ENCODE measurements around the gene ZDHHC7.

The ZDHHC7 gene

GRCh38 chr16:85019659-85020245, 8.4 kb upstream of the ZDHHC7 start:
- no peak for ATAC-seq (ENCODE audit: low read depth)
- Mint-ChIP-seq H3K4me3 (no peak overlapping the region), H3K27ac (no peak overlapping the region), H3K4me1 (peaks cover 3% of the 10 kb centered on the region), H3K27me3 (peaks cover 10% of the 10 kb centered on the region), H3K9me3 (peaks cover 2% of the 10 kb centered on the region), H3K36me3 (no peaks in the 10 kb centered on the region)
- DNase-seq (ENCODE audit: low spot score in 2 of 2), result no peak

DNA sequence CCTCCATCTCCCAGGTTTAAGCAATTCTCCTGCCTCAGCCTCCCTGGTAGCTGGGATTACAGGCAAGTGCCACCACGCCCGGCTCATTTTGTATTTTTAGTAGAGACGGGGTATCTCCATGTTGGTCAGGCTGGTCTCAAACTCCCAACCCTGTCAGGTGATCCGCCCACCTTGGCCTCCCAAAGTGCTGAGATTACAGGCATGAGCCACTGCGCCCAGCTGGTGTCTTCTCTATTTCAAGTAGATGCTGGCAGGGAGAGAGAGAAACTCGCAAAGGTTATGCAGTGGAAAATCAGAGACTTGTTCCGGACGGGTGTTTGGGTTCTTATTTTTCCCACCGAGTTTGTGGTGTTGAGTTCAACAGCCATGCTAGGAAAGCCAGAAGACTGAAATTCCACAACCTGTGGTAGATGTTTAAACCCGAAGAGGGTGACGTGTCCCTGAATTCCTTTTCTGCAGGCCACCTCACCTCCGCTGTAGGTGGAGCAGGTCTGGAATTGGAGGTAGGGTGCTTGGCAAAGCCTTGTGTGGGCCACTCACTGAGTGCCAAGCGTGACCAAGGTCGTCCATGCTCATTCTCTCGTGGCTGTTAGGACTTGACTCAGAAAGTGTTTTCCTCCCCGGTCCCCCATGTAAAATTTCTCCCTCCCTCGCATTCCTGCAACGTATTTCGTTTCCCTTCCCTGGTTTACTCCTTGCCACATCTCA, 7.3 kb upstream of the ZDHHC7 start:
- ATAC-seq (ENCODE audit: low read depth), result no peak
- H3K4me1 Mint-ChIP-seq, result peaks cover 3% of the 10 kb centered on the region
- DNase-seq (ENCODE audit: low spot score in 2 of 2), result no peak
- H3K4me3 Mint-ChIP-seq, result no peak overlapping the region
- H3K9me3 Mint-ChIP-seq, result peaks cover 2% of the 10 kb centered on the region
- H3K27ac Mint-ChIP-seq, result no peak overlapping the region
- peaks cover 15% of the 10 kb centered on the region for H3K27me3 Mint-ChIP-seq
- no peaks in the 10 kb centered on the region for H3K36me3 Mint-ChIP-seq

- DNase-seq (ENCODE audit: low spot score in 2 of 2) (no peak), ATAC-seq (ENCODE audit: low read depth) (no peak)
- Mint-ChIP-seq H3K4me1 (peaks cover 3% of the 10 kb centered on the region), H3K4me3 (no peak overlapping the region), H3K27ac (peak overlapping the region; percentile 58), H3K9me3 (peaks cover 2% of the 10 kb centered on the region), H3K36me3 (no peaks in the 10 kb centered on the region), H3K27me3 (peaks cover 15% of the 10 kb centered on the region)
Measured at GRCh38 chr16:85017633-85018032, 6.3 kb upstream of the ZDHHC7 start.

GRCh38 chr16:85017151-85017550, 5.8 kb upstream of the ZDHHC7 start:
- Mint-ChIP-seq H3K4me1 (peaks cover 3% of the 10 kb centered on the region), H3K4me3 (no peak overlapping the region), H3K27me3 (peaks cover 15% of the 10 kb centered on the region), H3K27ac (no peak overlapping the region), H3K36me3 (no peaks in the 10 kb centered on the region), H3K9me3 (peaks cover 2% of the 10 kb centered on the region)
- DNase-seq (ENCODE audit: low spot score in 2 of 2) (no peak), ATAC-seq (ENCODE audit: low read depth) (no peak)

GRCh38 chr16:85015481-85016187, 4.3 kb upstream of the ZDHHC7 start:
- Mint-ChIP-seq H3K27ac (no peak overlapping the region), H3K4me1 (peaks cover 11% of the 10 kb centered on the region), H3K4me3 (no peak overlapping the region), H3K27me3 (peaks cover 15% of the 10 kb centered on the region), H3K36me3 (no peaks in the 10 kb centered on the region), H3K9me3 (no peaks in the 10 kb centered on the region)
- no peak for ATAC-seq (ENCODE audit: low read depth)
- no peak for DNase-seq (ENCODE audit: low spot score in 2 of 2)

- Mint-ChIP-seq H3K4me1 (peaks cover 16% of the 10 kb centered on the region), H3K36me3 (no peaks in the 10 kb centered on the region), H3K27ac (no peak overlapping the region), H3K9me3 (no peaks in the 10 kb centered on the region), H3K27me3 (peaks cover 15% of the 10 kb centered on the region), H3K4me3 (no peak overlapping the region)
- ATAC-seq (ENCODE audit: low read depth) (no peak), DNase-seq (ENCODE audit: low spot score in 2 of 2) (no peak)
Measured at GRCh38 chr16:85014311-85014710, 3.0 kb upstream of the ZDHHC7 start.

GRCh38 chr16:85011846-85012284, 530 bp upstream of the ZDHHC7 start:
- Mint-ChIP-seq H3K36me3 (peaks cover 2% of the 10 kb centered on the region), H3K9me3 (no peaks in the 10 kb centered on the region), H3K4me1 (peaks cover 27% of the 10 kb centered on the region), H3K27me3 (peaks cover 9% of the 10 kb centered on the region), H3K4me3 (peak overlapping the region; percentile 99), H3K27ac (peak overlapping the region; percentile 99)
- ATAC-seq (ENCODE audit: low read depth), result no peak
- no peak for DNase-seq (ENCODE audit: low spot score in 2 of 2)

DNA sequence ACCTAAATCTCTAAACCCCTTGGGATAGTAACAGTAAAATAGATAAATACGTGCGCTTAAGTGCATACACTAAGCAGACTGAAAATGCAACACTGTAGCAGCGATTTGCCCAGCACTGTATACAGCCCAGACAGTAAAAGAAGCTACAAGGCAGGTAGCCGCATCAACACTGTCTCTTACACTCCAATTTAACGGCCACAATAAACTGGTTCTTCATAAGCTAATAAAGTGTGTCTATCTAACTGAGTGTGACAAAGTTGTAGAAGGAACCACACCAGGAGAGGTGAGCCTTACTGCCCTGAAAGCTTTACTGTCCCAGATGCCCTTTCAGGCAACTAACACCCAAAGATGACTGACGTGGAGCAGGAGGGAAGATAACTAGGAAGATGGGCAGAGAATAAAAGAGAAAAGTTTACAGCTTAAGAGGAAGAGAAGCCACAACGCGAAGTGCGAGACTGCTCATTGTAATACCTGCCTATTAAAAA, 847 bp downstream of the ZDHHC7 start:
- Mint-ChIP-seq H3K27me3 (peaks cover 7% of the 10 kb centered on the region), H3K36me3 (peaks cover 5% of the 10 kb centered on the region), H3K9me3 (no peaks in the 10 kb centered on the region), H3K4me3 (peak overlapping the region; percentile 100), H3K4me1 (peaks cover 33% of the 10 kb centered on the region), H3K27ac (peak overlapping the region; percentile 99)
- DNase-seq (ENCODE audit: low spot score in 2 of 2) (no peak), ATAC-seq (ENCODE audit: low read depth) (no peak)

GRCh38 chr16:85008271-85008670, 3.1 kb downstream of the ZDHHC7 start:
- no peaks in the 10 kb centered on the region for H3K9me3 Mint-ChIP-seq
- peaks cover 43% of the 10 kb centered on the region for H3K4me1 Mint-ChIP-seq
- H3K27me3 Mint-ChIP-seq, result no peaks in the 10 kb centered on the region
- DNase-seq (ENCODE audit: low spot score in 2 of 2), result no peak
- H3K4me3 Mint-ChIP-seq, result no peak overlapping the region
- no peak for ATAC-seq (ENCODE audit: low read depth)
- peaks cover 6% of the 10 kb centered on the region for H3K36me3 Mint-ChIP-seq
- H3K27ac Mint-ChIP-seq, result no peak overlapping the region

DNA sequence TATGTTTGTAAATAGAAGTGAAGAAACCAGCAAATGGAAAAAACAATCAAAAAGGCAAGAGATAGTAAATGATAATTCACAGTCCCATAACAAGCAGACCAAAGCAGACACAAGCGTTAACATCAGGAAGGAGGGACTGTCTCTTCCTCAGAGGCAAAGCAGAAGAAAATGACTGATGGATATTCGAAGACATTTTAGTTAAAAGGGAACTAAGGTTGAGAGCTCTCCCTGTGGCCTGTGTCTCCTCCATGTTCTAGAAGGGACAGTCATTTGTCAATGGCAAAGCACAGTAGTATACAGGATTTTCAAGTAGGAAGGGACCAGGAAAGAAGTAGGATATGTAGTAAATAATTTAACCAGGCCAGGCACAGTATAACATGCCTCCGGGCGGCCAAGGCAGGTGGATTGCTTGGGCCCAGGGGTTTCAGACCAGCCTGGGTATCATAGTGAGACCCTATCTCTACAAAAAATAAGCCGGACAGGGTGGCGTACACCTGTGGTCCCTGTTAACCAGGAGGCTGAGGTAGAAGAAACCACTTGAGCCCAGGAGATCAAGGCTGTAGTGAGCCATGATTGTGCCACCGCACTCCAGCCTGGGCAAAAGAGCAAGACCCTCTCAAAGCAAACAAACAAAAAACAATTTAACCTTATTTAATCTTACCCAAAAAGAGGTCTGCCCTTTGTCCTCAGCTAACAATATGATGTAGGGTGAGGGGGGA, 3.7 kb downstream of the ZDHHC7 start:
- peaks cover 6% of the 10 kb centered on the region for H3K36me3 Mint-ChIP-seq
- H3K4me1 Mint-ChIP-seq, result peaks cover 48% of the 10 kb centered on the region

DNA sequence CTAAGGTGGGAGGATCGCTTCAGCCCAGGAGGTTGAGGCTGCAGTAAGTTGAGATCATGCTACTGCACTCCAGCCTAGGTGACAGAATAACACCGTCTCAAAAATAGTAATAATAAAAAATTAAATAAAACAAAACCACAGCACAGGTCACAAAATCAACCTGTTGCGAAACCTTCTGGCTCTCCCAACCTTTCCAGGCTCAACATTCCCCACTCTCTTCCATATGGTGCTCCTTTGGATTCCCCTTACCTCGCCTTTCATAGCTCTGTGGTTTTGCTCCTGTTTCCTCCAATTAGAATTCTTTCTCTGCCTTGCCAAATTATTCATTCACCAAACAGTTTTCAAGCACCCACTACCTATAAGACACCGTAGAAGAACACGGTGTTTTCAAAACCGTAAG, 4.7 kb downstream of the ZDHHC7 start:
- peaks cover 52% of the 10 kb centered on the region for H3K4me1 Mint-ChIP-seq
- no peaks in the 10 kb centered on the region for H3K27me3 Mint-ChIP-seq
- DNase-seq (ENCODE audit: low spot score in 2 of 2) (no peak), ATAC-seq (ENCODE audit: low read depth) (no peak)
- no peak overlapping the region for H3K4me3 Mint-ChIP-seq
- H3K27ac Mint-ChIP-seq, result peak overlapping the region; percentile 13
- H3K36me3 Mint-ChIP-seq, result peaks cover 12% of the 10 kb centered on the region
- H3K9me3 Mint-ChIP-seq, result no peaks in the 10 kb centered on the region

More for the DNA sequence above, 3.7 kb downstream of the ZDHHC7 start:
- Mint-ChIP-seq H3K27me3 (no peaks in the 10 kb centered on the region), H3K9me3 (no peaks in the 10 kb centered on the region), H3K27ac (peak overlapping the region; percentile 2), H3K4me3 (no peak overlapping the region)
- no peak for DNase-seq (ENCODE audit: low spot score in 2 of 2)
- no peak for ATAC-seq (ENCODE audit: low read depth)

DNA sequence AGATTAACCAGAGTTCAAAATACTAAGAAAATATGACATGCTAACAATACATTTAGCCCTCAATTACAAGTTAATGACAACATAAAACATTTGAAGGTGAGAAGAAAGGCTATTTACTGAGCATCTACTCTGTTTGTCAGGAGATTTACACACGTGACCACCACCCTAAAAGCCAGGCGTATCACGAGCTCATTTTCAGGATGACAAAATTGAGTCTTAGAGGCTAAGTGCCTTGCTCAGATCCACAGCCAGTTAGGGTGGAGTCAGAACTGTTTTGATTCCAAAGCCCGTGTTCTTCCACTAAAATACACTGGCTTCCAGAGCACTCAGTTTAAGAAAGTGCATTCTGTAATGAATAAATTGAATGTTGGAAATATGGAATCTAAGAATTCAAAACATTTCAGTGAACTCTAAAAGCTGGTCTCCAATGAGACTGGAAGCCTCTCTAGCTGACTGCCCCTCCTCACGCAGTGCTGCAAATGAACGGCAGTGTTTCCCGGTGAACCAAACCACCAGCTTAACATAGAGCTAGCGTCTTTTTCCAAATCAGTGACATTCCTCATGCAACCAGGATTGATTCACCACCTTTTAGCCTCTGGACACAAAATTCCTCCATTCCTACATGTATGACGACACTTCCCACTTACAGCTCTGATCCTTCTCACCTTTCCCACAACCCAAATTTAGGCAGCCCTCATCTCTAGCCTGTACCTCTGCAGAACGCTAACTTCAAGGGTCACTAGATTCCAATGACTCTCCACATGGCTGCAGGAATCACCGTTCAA, 5.9 kb downstream of the ZDHHC7 start:
- ATAC-seq (ENCODE audit: low read depth), result no peak
- H3K27me3 Mint-ChIP-seq, result no peaks in the 10 kb centered on the region
- H3K36me3 Mint-ChIP-seq, result peaks cover 12% of the 10 kb centered on the region
- H3K9me3 Mint-ChIP-seq, result no peaks in the 10 kb centered on the region
- H3K27ac Mint-ChIP-seq, result no peak overlapping the region
- H3K4me3 Mint-ChIP-seq, result no peak overlapping the region
- H3K4me1 Mint-ChIP-seq, result peaks cover 48% of the 10 kb centered on the region
- no peak for DNase-seq (ENCODE audit: low spot score in 2 of 2)

- peak overlapping the region; percentile 78 for H3K27ac Mint-ChIP-seq
- ATAC-seq (ENCODE audit: low read depth) (no peak), DNase-seq (ENCODE audit: low spot score in 2 of 2) (no peak)
- no peak overlapping the region for H3K4me3 Mint-ChIP-seq
- no peaks in the 10 kb centered on the region for H3K9me3 Mint-ChIP-seq
- peaks cover 12% of the 10 kb centered on the region for H3K36me3 Mint-ChIP-seq
- peaks cover 44% of the 10 kb centered on the region for H3K4me1 Mint-ChIP-seq
- no peaks in the 10 kb centered on the region for H3K27me3 Mint-ChIP-seq
Measured at GRCh38 chr16:85004587-85005205, 6.6 kb downstream of the ZDHHC7 start.

All from memory B cell (primary cell).